Measurements from ENCODE around the gene KHSRP.

Gene KHSRP, protein sequence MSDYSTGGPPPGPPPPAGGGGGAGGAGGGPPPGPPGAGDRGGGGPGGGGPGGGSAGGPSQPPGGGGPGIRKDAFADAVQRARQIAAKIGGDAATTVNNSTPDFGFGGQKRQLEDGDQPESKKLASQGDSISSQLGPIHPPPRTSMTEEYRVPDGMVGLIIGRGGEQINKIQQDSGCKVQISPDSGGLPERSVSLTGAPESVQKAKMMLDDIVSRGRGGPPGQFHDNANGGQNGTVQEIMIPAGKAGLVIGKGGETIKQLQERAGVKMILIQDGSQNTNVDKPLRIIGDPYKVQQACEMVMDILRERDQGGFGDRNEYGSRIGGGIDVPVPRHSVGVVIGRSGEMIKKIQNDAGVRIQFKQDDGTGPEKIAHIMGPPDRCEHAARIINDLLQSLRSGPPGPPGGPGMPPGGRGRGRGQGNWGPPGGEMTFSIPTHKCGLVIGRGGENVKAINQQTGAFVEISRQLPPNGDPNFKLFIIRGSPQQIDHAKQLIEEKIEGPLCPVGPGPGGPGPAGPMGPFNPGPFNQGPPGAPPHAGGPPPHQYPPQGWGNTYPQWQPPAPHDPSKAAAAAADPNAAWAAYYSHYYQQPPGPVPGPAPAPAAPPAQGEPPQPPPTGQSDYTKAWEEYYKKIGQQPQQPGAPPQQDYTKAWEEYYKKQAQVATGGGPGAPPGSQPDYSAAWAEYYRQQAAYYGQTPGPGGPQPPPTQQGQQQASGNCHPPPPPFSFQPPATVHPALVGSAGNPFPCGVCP

DNA sequence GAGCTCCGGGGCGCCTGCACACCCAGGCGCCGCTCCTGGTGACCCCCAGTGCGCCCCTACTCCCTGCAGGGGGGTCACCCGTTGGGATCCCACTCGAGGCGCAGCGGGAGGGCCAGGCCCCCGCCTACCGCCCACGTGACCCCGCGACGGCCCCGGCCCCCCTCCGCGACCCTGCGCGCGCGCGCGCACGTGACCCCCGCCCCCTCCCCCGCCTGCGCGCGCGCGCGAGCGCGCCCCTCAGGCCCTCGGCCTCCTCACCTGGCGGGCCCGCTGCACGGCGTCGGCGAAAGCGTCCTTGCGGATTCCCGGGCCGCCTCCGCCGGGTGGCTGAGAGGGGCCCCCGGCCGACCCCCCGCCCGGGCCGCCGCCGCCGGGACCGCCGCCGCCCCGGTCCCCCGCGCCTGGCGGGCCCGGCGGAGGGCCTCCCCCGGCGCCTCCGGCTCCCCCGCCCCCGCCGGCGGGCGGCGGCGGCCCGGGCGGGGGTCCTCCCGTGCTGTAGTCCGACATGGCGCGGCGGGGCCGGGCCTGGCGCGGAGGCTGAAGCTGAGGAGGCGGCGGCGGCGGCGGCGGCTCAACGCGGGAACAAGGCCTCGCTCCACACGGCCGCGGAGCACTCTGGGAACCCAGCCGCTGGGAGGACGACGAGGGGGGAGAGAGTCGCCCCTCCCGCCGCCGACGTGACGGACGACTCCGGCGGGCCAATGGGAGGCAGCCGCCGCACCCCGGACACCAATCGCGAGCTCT, at the start of gene KHSRP:
Gene KHSRP (minus strand): TSS at position 617 of the 744 bp plus-strand sequence. CDS start 110 bp downstream, at position 507.
- DNase-seq, result no peak

DNA sequence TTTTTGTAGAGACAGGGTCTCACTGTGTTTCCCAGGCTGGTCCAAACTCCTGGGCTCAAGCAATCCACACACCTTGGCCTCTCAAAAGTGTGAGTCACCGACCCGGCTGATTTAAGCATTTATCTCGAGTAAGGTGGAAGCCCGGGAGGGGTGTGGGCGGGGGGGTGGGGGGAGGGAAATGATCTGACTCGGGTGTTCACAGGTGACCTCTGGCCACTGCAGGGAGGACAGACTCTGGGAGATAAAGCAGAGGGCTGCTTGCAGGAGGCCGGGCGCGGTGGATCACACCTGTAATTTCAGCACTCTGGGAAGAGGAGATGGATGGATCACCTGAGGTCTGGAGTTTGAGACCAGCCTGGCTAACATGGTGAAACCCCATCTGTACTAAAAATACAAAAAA, 49.0 kb upstream of the KHSRP start:
- DNase-seq, result no peak

DNA sequence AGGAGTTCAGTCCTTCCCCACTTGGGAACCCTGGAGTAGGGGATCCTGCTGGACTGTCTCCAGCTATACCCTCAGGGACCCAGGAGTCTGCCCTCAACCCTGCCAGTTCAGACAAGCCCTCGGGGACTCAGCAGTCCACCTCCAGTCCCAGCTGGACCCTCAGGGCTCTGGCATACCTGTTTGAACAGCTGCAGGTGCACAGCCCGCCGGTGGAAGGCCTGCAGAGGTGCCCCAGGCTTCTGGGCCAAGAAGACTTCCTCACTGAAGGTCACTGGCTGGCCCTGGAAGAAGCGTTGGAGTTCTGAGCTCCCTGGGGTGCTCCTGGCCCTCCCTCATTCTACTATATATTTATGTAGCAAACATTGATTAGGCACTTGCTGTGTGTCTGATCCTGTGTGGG, 48.1 kb upstream of the KHSRP start:
- DNase-seq, result no peak

DNA sequence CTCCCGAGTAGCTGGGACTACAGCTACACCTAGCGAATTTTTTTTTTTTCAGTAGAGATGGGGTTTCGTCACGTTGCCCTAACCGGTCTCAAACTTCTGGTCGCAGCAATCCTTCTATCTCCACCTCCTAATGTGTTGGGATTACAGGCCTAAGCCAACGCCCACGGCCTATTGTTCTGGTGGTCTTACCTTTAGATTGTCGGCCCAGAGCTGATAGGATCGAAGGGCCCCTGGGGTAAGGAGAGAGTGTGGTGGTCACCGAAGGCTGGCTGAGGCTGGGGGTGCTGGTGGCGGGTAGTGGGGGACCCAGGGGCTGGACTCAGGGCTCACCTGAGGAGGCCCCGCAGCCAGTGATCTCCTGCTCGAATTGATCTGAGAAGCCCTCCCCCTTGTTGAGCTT, 46.5 kb upstream of the KHSRP start:
- no peak for DNase-seq

DNA sequence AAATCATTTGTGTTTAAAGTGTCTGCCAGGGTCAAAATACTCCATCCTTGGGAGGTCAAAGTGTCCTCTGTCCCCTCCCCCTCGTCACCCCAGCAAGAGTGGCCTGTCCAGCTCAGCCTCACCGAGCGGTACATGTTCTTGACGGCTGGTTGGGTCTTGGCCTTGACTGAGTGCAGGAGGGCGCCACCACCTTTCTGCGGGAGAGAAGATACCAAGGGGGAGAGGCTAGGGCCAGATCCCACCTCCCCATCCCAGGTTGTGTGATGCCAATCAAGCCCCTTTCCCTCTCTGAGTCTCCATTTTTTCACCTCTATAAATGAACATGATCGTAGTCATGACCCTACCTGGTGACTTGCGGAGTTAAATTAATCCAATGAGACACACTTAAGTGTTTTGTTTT, 45.6 kb upstream of the KHSRP start:
- DNase-seq, result no peak

DNA sequence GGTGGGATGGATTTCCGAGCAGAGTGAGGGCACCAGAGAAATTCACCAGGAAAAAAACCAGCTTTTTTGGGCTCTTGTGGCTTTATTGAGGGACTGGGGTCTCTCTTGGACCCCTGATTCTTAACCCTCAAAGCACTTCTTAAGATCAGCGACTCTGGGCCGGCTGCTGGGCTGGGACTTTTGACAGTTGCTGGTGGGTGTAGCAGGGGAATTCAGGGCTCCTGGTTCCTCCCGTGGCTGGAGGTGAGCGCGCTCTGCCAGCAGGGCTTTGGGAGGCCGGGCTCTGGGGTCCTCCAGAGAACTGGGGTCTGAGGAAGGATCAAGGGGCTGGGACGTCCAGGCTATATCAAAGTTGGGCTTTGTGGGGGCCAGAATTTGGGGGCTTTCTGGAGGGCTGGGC, 42.8 kb upstream of the KHSRP start:
- DNase-seq, result no peak

DNA sequence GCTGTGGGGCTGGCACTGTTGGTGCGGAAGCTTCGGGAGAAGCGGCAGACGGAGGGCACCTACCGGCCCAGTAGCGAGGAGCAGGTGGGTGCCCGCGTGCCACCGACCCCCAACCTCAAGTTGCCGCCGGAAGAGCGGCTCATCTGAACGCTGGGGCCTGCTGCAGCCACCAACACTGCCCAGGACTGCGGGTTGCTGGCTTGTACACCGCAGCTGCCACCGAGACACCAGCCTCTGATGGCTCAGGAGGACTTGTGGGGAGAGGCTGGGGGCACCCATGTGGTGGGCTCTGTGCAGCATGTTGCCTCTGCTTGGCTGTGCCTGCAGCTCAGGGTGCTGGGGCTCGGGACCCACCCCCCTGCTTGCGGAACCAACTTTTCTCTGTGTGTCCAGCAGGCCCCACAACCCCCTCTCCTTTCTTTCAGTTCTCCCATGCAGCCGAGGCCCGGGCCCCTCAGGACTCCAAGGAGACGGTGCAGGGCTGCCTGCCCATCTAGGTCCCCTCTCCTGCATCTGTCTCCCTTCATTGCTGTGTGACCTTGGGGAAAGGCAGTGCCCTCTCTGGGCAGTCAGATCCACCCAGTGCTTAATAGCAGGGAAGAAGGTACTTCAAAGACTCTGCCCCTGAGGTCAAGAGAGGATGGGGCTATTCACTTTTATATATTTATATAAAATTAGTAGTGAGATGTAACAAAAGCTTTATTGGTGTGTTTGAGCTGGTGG, 42.1 kb upstream of the KHSRP start:
- DNase-seq, result no peak

DNA sequence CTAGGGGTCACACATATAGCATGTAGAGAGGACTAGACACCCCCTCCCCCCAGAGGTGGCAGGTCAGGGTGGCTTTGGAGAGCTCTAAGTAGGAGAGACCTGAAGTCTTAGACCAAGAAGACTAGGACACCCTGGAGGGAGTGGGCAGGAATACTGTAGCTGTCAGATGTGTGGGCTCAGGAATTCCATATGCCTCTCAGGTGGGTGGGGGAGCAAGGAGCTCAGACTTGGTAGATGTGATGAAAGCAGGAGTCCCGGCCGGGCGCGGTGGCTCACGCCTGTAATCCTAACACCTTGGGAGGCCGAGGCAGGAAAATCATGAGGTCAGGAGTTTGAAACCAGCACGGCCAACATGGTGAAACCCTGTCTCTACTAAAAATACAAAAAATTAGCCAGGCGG, 41.1 kb upstream of the KHSRP start:
- DNase-seq, result no peak

DNA sequence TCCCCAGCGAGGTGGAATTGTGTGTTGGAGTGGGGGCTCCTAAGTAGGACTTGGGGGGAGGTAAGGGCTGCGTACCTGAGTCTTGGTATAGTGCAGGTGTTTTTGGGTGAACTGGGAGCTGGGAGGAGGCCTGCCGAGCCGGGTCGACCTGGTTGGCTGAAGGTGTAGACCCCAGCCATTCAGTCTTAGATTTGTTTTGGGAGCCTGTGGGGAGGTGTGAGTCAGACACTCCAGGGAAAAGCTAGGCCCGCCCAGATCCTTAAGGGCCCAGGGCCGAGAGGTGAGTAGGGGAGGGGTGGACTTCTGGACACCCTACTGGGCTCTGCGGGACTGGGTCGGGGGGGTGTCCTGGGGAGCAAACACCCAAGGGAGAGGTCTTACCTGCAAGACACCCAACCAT, 40.4 kb upstream of the KHSRP start:
- DNase-seq, result no peak

DNA sequence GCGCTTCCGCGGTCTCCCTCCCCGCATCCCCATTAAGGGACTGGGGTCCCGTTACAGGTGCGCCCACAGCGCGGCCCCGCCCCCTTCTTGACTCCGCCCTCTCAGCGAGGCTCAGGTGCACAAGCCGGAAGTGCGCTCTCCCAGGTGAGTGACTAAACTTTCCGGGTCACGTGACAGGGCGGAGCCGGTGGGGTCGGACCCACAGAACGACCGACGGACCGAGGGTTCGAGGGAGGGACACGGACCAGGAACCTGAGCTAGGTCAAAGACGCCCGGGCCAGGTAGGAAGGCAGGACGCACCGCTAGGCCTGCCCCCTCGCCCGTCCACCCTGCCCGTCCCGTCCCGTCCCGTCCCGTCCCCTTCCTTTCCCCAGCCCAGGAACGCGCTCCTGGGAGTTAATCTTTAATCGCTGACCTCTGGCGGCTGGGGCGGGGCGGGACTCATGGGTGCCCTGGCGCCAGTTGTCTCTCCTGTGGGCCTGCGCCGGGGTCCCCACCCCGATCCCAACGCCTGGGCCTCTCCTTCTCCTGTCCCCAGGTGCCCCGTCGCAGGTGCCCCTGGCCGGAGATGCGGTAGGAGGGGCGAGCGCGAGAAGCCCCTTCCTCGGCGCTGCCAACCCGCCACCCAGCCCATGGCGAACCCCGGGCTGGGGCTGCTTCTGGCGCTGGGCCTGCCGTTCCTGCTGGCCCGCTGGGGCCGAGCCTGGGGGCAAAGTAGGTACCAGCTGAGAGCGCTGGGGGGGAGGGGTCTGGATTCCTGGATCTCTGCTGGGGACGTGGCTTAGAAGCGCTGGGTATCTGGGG, 39.7 kb upstream of the KHSRP start, which contains the start of gene CRB3:
Gene CRB3 (plus strand): TSS at position 202 of the 804 bp plus-strand sequence. CDS start 431 bp downstream, at position 633.
- peak; percentile 11 to 15 for DNase-seq

DNA sequence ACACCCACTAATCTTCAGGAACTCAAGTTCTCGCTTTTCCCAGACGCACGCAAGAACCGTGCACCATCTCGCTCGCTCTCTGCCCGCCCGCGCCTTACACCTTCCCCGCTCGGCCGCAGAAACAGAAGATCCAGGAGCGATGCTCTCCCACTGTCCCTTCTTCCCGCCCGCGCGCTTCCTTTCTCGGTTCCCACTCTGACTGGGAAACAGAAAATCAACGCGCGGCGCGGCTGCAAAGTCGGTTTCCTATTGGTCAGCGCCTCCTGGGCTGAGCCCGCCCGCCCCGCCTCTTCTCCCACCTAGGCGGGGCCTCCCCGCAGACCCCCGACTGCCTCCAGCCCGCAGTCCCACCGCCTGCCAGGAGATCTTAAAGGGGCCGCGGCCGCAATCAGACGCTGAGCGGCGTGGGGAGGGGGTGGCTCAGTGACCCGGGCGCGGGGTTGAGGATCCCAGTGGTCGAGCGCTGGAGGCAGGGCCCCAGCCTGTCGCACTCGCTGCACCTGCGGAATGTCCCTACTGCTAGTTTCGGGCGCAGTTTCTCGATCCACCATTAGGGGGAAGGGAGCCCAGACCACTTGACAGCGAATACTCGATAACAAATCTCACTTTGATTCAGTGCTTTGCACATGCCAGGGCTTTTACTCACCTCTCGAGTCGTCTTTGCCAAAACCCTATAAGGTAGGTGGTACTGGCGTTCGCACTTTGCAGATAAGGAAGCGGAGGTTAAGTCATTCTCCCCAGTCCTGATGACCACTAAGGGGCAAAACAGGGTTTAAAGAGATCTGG, 35.7 kb upstream of the KHSRP start:
- DNase-seq, result peak; percentile 85 to 93

DNA sequence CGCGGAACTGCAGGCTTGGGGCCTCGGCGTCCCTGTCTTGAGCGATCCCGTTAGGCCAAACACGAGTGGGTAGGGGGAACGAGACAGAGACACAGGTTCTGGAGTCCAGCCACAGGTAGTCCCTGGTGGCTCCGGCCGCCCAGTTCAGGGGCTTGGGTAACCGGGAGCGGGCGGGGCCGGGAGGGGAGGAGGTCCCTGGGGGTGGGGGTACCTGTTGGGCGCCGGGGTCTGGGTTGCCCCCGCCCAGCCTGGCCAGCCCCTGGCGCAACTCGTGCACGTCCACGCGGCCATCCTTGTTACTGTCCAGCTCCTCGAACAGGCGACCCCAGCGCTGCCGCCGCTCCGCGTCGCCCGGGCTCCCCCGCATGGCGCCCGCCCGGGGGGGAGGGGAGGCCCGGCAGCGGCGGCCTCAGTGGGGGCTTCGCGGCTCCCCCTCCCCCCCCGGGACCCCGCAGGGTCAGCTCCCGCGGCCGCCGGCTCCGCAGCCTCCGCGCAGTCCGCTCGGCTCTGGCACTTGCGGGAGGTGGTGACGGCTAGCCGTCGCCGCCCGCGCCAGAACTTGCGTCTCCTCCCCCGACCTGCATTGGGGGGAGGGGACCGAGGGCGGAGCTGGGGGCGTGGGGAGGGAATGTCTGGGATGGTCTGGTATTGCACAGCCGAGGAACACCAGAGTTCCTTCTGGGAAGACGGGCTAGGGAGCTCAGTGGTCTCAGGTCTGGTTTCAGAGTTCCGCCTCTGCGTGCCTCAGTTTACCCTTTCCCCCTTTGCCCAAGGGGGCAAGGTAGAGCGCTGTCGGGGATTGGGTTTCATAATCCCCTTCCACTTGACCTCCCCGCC, 34.9 kb upstream of the KHSRP start, which contains the start of gene SLC25A23:
Gene SLC25A23 (minus strand): TSS at position 531 of the 837 bp plus-strand sequence. CDS start 164 bp downstream, at position 367.
- DNase-seq, result peak; percentile 17 to 41

DNA sequence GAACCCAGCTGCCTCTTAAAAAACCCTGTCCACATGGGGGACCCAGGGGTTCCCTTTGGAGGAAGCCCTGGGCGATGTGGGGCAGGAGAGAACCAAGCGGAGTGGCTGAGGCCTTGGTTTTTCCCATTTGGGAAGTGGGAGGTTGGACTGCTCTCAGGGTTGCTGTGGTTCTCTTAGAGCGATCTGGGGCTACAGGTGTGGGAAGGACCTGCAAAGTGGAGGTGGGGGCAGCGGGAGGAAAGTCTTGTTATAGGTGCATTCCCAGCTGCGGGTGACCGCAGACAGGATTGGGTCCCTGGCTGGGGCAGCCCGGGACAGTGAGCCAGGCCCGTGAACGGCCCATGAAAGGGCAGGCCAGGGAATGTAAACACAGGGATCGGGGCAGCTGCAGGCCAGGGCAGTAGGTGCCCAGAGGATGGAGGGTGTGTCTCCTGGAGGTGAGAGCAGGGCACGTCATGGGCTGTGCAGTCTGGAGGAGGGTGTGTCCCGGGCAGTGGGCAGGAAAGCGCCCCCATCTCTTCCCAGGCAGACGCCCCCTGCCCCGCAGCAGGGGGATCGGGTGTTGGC, 34.2 kb upstream of the KHSRP start:
- no peak for DNase-seq

DNA sequence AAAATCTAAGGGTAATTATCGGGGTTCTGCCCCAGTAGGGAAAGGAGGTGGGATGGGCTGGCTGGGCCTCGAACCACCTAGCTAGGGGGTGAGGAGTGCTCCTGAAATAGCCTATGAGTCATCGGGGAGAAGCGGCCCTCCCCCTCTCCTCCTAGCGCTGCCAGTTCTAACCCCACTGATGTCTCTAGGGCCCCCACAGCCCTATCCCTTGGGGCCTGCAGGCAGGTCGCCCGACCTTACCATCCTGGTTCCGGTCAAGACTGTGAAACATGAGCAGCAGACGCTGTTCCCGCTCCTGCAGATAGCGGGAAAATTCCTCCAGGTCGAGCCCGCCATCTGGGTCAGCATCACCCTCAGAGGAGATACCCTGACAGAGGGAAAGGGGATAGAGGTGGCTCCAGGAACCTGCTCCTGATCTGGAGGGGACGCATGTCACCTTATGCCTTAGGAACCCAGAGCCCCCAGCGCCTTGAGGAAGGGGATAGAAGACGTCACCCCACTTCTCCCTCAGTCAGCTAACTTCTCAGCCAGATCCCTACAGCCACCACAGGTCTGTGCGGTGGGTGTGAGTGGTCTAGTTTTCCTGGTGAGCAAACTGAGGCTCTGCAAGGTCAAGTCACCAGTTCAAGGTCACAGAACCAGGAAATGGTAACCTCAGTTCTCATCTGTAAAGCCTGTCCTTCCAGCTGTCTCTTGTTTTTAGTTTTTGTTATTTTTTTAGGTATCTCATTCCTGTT, 33.5 kb upstream of the KHSRP start:
- DNase-seq, result no peak

DNA sequence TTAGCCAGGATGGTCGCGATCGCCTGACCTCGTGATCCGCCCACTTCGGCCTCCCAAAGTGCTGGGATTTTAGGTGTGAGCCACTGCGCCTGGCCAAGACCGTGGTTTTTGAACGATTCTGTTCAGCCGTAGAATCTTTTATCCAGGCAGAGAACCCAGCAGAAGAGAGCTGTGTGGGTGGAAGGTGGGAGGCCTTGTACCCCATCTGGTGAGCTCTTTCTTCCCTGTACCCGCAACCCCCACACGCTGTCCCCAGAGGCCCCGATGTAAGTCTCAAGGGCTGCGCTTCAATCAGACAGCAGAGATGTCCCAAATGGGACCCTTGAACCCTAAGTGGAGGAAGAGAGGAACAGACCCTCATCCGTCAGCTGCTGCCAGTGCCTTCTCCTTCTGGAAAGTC, 31.3 kb upstream of the KHSRP start:
- DNase-seq, result no peak

DNA sequence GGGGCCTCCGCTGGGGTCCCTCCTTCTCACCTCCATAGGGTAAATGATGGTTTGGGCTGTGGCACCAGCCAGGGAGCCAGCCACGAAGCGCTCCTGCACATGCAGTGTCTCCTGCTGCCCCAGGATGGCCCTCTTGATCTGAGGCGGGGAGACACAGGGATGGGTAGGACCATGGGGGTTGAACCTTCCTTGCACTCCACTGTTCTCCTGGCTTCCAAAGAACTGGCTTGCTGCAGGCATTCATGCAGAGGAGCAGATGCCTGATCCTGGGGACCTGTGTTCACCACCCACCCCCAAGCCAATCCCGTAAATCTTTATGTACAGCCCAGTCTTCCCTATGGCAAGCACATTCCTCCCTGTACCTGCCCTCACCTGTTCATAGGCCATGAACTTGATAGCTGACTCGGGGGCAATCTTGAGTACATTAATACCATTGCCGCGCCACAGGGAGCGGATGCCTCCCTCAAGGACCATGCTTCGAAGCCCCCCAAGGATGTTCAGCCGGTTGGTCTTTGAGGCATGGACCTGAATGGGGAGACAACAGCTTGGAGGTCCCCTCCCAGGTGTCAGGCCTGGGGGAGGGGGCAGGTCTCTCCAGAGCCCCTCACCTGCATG, 29.4 kb upstream of the KHSRP start:
- DNase-seq, result no peak

DNA sequence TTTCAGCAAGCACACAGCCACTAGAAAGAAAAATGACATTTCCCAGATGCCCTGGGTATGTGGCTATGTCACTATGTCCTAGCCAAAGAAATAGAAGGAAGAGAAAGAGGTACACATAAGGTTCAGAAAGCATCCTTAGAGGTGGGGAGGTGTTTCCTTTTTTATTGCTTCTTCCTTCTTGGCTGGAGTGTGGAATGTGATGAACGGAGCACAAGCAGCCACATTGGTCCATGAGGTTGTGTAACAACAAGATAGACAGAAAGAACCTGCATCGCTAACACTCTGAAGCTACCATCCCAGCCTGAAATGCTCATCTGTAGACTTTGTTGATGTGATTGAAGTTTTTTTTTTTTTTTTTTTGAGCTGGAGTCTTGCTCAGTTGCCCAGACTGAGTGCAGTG, 28.3 kb upstream of the KHSRP start:
- no peak for DNase-seq

DNA sequence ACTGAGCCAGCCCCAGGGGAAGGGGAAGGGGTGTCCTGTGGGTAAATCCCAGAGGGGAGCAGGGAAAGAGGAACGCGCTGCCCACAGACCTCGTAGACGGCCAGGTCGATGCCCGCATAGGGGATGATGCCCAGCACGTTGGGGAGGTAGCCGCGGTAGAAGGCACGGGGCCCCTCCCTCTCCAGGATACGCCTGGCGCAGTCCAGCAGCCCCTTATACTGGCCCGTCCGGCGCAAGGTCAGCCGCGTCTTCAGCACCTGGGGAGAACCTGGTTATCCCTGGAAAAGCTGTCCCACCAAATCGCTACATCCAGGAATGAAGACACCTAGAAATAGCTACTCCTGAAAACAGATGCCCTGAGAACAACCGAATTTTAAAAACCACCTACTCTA, 27.6 kb upstream of the KHSRP start:
- no peak for DNase-seq
